Keratinocyte (primary cell): Measurements from ENCODE around the gene CHMP6. TPM values are rescaled to one million over a fixed set of nuclear protein-coding genes. Genes with fewer than 3 reads are reported as not detected.

ENCODE experiments used
- DNase-seq: peaks from one replicate; pipeline ENCODE4 v3.0.0-alpha.2; 2011; ENCODE audit warnings: low read depth, missing footprints, low spot score
- FAIRE-seq: peaks from 2 replicates; lab custom pipeline; 2011; peaks lifted over from hg19 to GRCh38; lab: Jason Lieb, UNC
- H2AFZ ChIP-seq: 2 replicates; pipeline ENCODE4 v1.6.0; 2012; ENCODE audit warnings: low read length, control low read depth, inconsistent platforms; ENCODE audit not compliant: control insufficient read depth
- H3K27ac ChIP-seq: 2 replicates; pipeline ENCODE4 v1.5.1; 2011; ENCODE audit warnings: low read length; ENCODE audit not compliant: control insufficient read depth, insufficient read depth
- H3K27me3 ChIP-seq: 3 replicates; pipeline ENCODE4 v1.6.0; 2011; ENCODE audit warnings: low read length; ENCODE audit not compliant: control insufficient read depth, insufficient read depth; ENCODE audit errors: extremely low read depth
- H3K36me3 ChIP-seq, 2 experiments: 2 replicates in 1 of 2; 3 replicates in 1 of 2; pipeline ENCODE4 v1.5.1; 2011; ENCODE audit warnings: low read length in 2 of 2, mild to moderate bottlenecking in 1 of 2; ENCODE audit not compliant: control insufficient read depth in 2 of 2, insufficient read depth in 2 of 2; ENCODE audit errors: extremely low read depth in 1 of 2
- H3K4me1 ChIP-seq: 3 replicates; pipeline ENCODE4 v1.5.1; 2011; ENCODE audit warnings: low read length; ENCODE audit not compliant: control insufficient read depth, insufficient read depth; ENCODE audit errors: extremely low read depth
- H3K4me2 ChIP-seq: 3 replicates; pipeline ENCODE4 v1.6.0; 2011; ENCODE audit warnings: low read depth, low read length; ENCODE audit not compliant: control insufficient read depth, insufficient read depth; ENCODE audit errors: extremely low read depth
- H3K4me3 ChIP-seq, 3 experiments: fragments of 200-600 bp in 1 of 3; sonication (generic) in 1 of 3; 2 replicates in 2 of 3; 3 replicates in 1 of 3; pipeline ENCODE4 v1.5.1; 2011 to 2016; ENCODE audit warnings: low read length in 3 of 3, mild to moderate bottlenecking in 3 of 3, control low read depth in 2 of 3, inconsistent platforms in 1 of 3, low read depth in 1 of 3, mixed read lengths in 1 of 3, mixed run types in 1 of 3, moderate library complexity in 1 of 3; ENCODE audit not compliant: control insufficient read depth in 2 of 3, insufficient read depth in 2 of 3; ENCODE audit errors: extremely low read depth in 1 of 3
- H3K79me2 ChIP-seq: 2 replicates; pipeline ENCODE4 v1.6.0; 2012; ENCODE audit warnings: low read length; ENCODE audit not compliant: control insufficient read depth, insufficient read depth
- H3K9ac ChIP-seq: 3 replicates; pipeline ENCODE4 v1.6.0; 2011; ENCODE audit warnings: low read length; ENCODE audit not compliant: control insufficient read depth, insufficient read depth; ENCODE audit errors: extremely low read depth
- H3K9me1 ChIP-seq: 3 replicates; pipeline ENCODE4 v1.6.0; 2011; ENCODE audit warnings: low read length; ENCODE audit not compliant: control insufficient read depth, insufficient read depth; ENCODE audit errors: extremely low read depth
- H3K9me3 ChIP-seq: 2 replicates; pipeline ENCODE4 v1.5.1; 2012; ENCODE audit warnings: low read depth, low read length; ENCODE audit not compliant: control insufficient read depth
- H4K20me1 ChIP-seq: 3 replicates; pipeline ENCODE4 v1.6.0; 2011; ENCODE audit warnings: low read length; ENCODE audit not compliant: control insufficient read depth, insufficient read depth; ENCODE audit errors: extremely low read depth
- EZH2 ChIP-seq: IDR thresholded peaks from one replicate; pipeline ENCODE4 v1.6.1; 2012; ENCODE audit warnings: inconsistent platforms, mild to moderate bottlenecking, low read length, moderate library complexity
- dilution Hi-C: fragments of 300-500 bp; cut with MboI; formaldehyde crosslinking; loops from one replicate; pipeline ENCODE4 v1.7.0; 2020; ENCODE audit warnings: low sequenced_read_pairs; ENCODE audit not compliant: extremely low pct_ligation_motif_present
- polyA plus RNA-seq, 5 experiments: library from polyadenylated mRNA; depleted of rRNA in 3 of 5; stranded (reverse) in 3 of 5; stranded (forward) in 1 of 5; unstranded in 1 of 5; fragments of >200 nt; gene quantifications; 1 replicate in 1 of 5; 2 replicates in 3 of 5; 3 replicates in 1 of 5; pipeline versions ENCODE4 v1.2.1 to v1.2.3, GENCODE V29; 2011 to 2012; ENCODE audit warnings: missing spikeins in 2 of 5, low read depth in 1 of 5, low replicate concordance in 1 of 5
- TF ChIP-seq, protein P1 (sequence below), 3 experiments: IDR thresholded peaks in 1 of 3; conservative IDR thresholded peaks in 1 of 3; optimal IDR thresholded peaks in 1 of 3; 2 replicates in 2 of 3; 3 replicates in 1 of 3; pipeline versions ENCODE3 to v1.5.1; 2011; ENCODE audit warnings: low read length in 3 of 3, mild to moderate bottlenecking in 3 of 3, moderate library complexity in 2 of 3, control low read depth in 1 of 3, inconsistent platforms in 1 of 3; ENCODE audit not compliant: insufficient read depth in 2 of 3; ENCODE audit errors: extremely low read depth in 1 of 3

The CHMP6 gene
- polyA plus RNA-seq, 1 donor (not counting 4 experiments of a cell fraction or from before 2014, with no cell fraction given), result 20.9 TPM

DNA sequence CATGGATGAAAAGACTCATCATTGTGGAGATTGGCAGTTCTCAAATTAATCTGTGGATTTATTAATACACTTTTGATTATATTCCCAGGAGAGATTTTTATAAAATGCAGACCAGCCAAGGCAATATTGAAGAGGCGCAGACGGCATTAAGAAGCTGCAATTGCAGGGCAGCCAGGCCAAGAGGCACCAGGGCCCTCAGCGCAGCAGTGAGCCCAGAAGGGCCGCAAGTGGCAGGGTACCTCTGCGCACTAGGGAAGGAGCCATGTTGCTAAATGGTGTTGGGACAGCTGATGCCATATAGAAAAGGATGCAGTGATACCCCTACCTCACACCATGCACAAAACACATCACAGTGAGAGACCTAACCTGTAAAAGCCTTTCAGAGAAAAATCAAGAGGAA, 36.6 kb upstream of the CHMP6 start:
- no peak for FAIRE-seq
- Histone ChIP-seq H3K4me2 (no peak overlapping the region), H3K79me2 (no peaks in the 10 kb centered on the region), H3K36me3 (peaks cover 3 to 7% of the 10 kb centered on the region in 2 experiments), H3K4me1 (no peaks in the 10 kb centered on the region), H3K27ac (no peak overlapping the region), H3K9me3 (no peaks in the 10 kb centered on the region), H3K9me1 (no peaks in the 10 kb centered on the region), H2AFZ (no peak overlapping the region), H4K20me1 (no peaks in the 10 kb centered on the region), H3K9ac (no peak overlapping the region), H3K4me3 (no peak overlapping the region), H3K27me3 (no peaks in the 10 kb centered on the region)
- dilution Hi-C loops, result no loop called here
- no peak for DNase-seq
- TF ChIP-seq, protein P1, sequence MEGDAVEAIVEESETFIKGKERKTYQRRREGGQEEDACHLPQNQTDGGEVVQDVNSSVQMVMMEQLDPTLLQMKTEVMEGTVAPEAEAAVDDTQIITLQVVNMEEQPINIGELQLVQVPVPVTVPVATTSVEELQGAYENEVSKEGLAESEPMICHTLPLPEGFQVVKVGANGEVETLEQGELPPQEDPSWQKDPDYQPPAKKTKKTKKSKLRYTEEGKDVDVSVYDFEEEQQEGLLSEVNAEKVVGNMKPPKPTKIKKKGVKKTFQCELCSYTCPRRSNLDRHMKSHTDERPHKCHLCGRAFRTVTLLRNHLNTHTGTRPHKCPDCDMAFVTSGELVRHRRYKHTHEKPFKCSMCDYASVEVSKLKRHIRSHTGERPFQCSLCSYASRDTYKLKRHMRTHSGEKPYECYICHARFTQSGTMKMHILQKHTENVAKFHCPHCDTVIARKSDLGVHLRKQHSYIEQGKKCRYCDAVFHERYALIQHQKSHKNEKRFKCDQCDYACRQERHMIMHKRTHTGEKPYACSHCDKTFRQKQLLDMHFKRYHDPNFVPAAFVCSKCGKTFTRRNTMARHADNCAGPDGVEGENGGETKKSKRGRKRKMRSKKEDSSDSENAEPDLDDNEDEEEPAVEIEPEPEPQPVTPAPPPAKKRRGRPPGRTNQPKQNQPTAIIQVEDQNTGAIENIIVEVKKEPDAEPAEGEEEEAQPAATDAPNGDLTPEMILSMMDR (optimal IDR thresholded peaks at IDR 0.05 in 1 of 3, IDR thresholded peaks at IDR 0.05 in 1 of 3, conservative IDR thresholded peaks at IDR 0.05 in 1 of 3; ENCODE audit: extremely low read depth in 1 of 3, insufficient read depth in 2 of 3, low read length in 3 of 3), result no peak
- no peak for TF ChIP-seq EZH2

DNA sequence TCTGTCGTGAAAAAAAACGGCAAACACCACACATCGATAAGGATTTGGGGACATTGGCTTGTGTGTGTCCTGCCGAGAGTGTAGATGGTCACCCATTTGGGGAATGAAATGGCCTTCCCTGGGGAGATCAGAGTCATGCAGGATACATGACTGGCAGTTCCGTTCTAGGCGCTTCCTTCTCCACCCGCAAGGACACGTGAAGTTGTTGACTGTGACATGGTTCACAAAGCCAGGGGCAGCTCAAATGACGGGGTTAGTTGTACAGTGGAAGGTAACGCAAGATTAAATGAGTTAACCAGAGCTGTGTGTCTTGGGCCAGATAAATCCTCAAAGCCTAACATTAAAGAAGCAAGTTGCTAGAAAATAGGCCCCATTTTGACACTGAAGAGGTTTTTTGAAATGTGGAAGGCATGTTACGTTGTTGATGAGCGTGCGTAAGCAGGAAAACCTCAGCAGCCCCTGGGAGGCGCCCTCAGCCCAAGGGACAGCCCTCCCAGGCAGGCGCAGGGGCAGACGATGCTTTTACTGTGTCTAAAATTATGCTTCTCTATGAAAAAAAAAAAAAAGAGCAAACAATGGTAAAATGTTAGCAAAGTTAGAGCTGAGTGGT, 35.9 kb upstream of the CHMP6 start:
- TF ChIP-seq, protein P1 (optimal IDR thresholded peaks at IDR 0.05 in 1 of 3, IDR thresholded peaks at IDR 0.05 in 1 of 3, conservative IDR thresholded peaks at IDR 0.05 in 1 of 3; ENCODE audit: extremely low read depth in 1 of 3, insufficient read depth in 2 of 3, low read length in 3 of 3), result no peak
- no peak for TF ChIP-seq EZH2
- Histone ChIP-seq H3K79me2 (no peaks in the 10 kb centered on the region), H3K9me1 (no peaks in the 10 kb centered on the region), H3K9ac (no peak overlapping the region), H3K9me3 (no peaks in the 10 kb centered on the region), H3K27me3 (no peaks in the 10 kb centered on the region), H3K27ac (no peak overlapping the region), H3K4me3 (no peak overlapping the region), H2AFZ (no peak overlapping the region), H3K4me1 (no peaks in the 10 kb centered on the region), H3K4me2 (no peak overlapping the region), H4K20me1 (no peaks in the 10 kb centered on the region), H3K36me3 (peaks cover 2 to 7% of the 10 kb centered on the region in 2 experiments)
- dilution Hi-C loops, result no loop called here
- FAIRE-seq (no peak), DNase-seq (no peak)
